22Rv1 (cell line): ENCODE measurements around the gene TRAPPC1.
A peak's percentile ranks its signal among the peaks of the same experiment; 100 is the strongest.

ENCODE experiments used
- H3K27ac ChIP-seq: fragments of 450-650 bp; 2 replicates; pipeline ENCODE4 v1.5.1; 2017
- ZFX ChIP-seq: fragments of 450-650 bp; IDR thresholded peaks from 2 replicates; pipeline ENCODE4 v1.6.1; 2017; ENCODE audit warnings: antibody characterized with exemption, borderline replicate concordance
- TF ChIP-seq, protein P1 (sequence below): fragments of 450-650 bp; IDR thresholded peaks from 2 replicates; pipeline ENCODE4 v1.5.1; 2017; ENCODE audit warnings: mild to moderate bottlenecking

The TRAPPC1 gene

GRCh38 chr17:7897090-7897489, 34.7 kb downstream of the TRAPPC1 start:
- TF ChIP-seq, protein P1, sequence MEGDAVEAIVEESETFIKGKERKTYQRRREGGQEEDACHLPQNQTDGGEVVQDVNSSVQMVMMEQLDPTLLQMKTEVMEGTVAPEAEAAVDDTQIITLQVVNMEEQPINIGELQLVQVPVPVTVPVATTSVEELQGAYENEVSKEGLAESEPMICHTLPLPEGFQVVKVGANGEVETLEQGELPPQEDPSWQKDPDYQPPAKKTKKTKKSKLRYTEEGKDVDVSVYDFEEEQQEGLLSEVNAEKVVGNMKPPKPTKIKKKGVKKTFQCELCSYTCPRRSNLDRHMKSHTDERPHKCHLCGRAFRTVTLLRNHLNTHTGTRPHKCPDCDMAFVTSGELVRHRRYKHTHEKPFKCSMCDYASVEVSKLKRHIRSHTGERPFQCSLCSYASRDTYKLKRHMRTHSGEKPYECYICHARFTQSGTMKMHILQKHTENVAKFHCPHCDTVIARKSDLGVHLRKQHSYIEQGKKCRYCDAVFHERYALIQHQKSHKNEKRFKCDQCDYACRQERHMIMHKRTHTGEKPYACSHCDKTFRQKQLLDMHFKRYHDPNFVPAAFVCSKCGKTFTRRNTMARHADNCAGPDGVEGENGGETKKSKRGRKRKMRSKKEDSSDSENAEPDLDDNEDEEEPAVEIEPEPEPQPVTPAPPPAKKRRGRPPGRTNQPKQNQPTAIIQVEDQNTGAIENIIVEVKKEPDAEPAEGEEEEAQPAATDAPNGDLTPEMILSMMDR, result no peak
- no peak for TF ChIP-seq ZFX
- H3K27ac ChIP-seq, result no peak overlapping the region

DNA sequence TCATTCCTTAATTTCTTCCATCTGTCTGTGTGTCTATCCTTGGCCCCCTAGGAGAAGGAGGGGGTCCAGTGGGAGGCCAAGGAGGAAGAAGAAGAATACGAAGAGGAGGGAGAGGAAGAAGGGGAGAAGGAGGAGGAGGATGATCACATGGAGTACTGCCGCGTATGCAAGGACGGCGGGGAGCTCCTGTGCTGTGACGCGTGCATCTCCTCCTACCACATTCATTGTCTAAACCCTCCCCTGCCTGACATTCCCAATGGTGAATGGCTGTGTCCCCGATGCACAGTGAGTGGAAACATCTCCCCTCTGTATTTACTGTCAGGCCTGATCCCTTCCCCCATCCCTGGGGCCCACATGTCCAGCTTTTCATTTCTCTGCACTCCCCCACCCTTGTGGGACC, 36.9 kb downstream of the TRAPPC1 start:
- TF ChIP-seq ZFX, result no peak
- TF ChIP-seq, protein P1, result no peak

DNA sequence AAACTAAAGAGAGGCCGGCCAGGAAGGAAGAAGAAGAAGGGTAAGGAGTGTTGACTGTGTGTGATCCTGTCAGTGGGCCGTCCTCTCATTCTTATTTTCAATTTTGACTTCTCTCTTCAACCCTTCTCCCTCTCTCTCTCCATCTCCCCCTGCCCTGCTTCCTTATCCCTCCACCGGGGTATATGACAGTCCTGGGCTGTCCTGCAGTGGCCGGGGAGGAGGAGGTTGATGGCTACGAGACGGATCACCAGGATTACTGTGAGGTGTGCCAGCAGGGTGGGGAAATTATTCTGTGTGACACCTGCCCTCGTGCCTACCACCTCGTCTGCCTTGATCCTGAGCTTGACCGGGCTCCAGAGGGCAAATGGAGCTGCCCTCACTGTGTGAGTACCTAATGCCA, 37.5 kb downstream of the TRAPPC1 start:
- TF ChIP-seq ZFX, result no peak
- TF ChIP-seq, protein P1, result no peak

More for the DNA sequence above, 36.9 kb downstream of the TRAPPC1 start:
- no peak overlapping the region for H3K27ac ChIP-seq

DNA sequence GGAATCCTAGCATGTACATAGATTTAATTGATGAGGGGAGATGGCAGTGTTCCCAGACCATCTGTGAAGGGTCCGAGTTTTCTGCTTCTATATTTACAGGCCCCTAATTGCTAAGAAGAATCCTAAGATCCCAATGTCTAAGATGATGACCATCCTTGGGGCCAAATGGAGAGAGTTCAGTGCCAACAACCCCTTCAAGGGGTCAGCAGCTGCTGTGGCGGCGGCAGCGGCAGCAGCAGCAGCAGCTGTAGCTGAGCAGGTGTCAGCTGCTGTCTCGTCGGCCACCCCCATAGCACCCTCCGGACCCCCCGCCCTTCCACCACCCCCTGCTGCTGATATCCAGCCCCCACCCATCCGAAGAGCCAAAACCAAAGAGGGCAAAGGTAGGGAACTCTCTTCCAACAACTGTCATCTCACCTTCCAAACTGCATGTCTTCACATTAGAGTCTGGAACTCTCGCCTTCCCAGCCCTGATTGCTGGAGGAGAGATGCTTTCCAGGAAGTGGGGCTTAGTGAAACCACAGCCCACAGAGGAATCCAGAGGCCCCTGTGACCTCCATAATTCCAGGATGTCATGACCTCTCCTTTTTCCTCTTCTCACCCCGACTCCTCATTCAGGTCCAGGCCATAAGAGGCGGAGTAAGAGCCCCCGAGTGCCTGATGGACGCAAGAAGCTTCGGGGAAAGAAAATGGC, 38.4 kb downstream of the TRAPPC1 start:
- TF ChIP-seq, protein P1, result no peak
- no peak for TF ChIP-seq ZFX

More for the DNA sequence above, 37.5 kb downstream of the TRAPPC1 start:
- no peak overlapping the region for H3K27ac ChIP-seq

GRCh38 chr17:7889166-7889955, 42.4 kb downstream of the TRAPPC1 start:
- TF ChIP-seq, protein P1, result peak; percentile 43
- no peak for TF ChIP-seq ZFX
- H3K27ac ChIP-seq, result peak overlapping the region; percentile 100

More for the DNA sequence above, 38.4 kb downstream of the TRAPPC1 start:
- H3K27ac ChIP-seq, result no peak overlapping the region

DNA sequence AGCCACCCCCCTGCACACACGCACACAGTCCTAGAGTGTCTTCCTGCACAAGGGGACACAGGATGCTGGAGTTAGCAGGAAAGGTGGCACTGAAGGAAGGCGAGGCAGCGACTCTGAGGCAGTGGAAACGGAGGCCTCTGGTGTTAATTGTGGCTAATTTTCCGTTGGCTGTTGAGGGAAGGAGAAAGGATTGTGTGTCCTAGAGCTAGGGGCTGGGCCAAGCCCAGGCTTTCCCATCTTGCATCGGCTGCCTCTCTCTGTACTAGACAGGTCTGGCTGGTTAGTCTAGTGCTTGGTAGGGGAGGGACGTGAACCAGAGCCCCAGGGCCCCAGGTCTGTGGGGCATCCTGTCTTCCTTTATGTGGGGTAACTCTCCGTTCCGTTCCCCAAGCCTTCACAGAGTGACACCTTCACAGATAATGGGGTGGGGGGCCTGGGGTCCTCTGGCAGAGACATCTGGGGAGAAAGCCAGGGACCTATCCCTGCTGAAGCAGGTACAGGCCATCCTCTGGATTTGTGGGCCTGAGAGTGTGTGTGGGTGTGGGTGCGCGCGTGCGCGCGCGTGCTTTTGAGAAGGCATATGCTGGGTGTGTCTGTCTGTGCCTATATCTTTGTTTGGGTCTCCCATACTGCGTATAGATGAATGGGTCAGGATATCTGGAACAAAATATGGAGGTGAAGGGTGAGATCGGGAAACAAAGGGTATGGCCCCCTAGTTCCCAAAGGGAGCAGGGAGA, 43.4 kb downstream of the TRAPPC1 start, which contains the start of gene CHD3:
CHD3 (plus strand) TSS at position 606 of the 737 bp plus-strand sequence. CDS start 212 bp downstream, outside the sequence.
- H3K27ac ChIP-seq, result peak within 1 kb of the TSS; percentile 100
- no peak for TF ChIP-seq ZFX
- TF ChIP-seq, protein P1, result no peak
